ENCODE data around the gene SH2D3C. TPM values are rescaled to one million over a fixed set of nuclear protein-coding genes. Genes with fewer than 3 reads are reported as not detected.
A peak's percentile ranks its signal among the peaks of the same experiment; 100 is the strongest.

The SH2D3C gene
- total and polyA plus RNA-seq, 9 of the 15 experiments (the other 6 are each of a cell fraction or from before 2014, with no cell fraction given), result 0.03 to 1.2 (median 0.22) TPM; not detected in 1

DNA sequence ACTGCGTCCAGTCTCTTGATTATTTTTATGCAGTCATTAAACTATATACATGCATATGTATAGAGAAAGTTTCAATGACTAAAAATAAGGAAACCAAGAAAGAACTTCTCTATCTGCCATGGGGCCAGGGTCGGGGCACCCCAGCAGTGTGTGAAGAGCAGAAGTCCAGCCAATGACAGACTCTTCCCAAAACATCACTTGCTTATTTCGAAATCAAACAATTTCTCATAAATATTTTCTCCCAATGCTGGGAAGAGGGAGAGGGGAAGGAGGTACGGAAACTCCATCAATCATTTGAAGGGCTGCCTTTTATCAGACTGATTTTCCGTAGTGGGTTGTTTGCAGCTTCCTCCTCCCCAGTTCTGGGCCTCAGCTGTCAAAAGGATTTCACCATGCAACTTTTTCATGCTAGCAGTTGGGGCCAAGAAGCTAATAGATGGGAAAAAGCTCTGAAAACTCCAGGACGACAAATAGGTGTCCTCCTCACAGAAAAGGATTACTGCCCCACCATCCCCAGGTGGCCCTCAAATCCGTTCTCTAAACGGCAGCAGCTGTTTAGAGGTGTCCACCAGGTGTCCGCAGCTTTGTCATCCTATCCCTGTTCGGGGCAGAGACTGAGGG, 23.6 kb upstream of the SH2D3C start (continued):
- TF ChIP-seq, protein P1, sequence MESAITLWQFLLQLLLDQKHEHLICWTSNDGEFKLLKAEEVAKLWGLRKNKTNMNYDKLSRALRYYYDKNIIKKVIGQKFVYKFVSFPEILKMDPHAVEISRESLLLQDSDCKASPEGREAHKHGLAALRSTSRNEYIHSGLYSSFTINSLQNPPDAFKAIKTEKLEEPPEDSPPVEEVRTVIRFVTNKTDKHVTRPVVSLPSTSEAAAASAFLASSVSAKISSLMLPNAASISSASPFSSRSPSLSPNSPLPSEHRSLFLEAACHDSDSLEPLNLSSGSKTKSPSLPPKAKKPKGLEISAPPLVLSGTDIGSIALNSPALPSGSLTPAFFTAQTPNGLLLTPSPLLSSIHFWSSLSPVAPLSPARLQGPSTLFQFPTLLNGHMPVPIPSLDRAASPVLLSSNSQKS (CRISPR knock-in tag; IDR thresholded peaks at IDR 0.05), result no peak
- TF ChIP-seq, protein P2, sequence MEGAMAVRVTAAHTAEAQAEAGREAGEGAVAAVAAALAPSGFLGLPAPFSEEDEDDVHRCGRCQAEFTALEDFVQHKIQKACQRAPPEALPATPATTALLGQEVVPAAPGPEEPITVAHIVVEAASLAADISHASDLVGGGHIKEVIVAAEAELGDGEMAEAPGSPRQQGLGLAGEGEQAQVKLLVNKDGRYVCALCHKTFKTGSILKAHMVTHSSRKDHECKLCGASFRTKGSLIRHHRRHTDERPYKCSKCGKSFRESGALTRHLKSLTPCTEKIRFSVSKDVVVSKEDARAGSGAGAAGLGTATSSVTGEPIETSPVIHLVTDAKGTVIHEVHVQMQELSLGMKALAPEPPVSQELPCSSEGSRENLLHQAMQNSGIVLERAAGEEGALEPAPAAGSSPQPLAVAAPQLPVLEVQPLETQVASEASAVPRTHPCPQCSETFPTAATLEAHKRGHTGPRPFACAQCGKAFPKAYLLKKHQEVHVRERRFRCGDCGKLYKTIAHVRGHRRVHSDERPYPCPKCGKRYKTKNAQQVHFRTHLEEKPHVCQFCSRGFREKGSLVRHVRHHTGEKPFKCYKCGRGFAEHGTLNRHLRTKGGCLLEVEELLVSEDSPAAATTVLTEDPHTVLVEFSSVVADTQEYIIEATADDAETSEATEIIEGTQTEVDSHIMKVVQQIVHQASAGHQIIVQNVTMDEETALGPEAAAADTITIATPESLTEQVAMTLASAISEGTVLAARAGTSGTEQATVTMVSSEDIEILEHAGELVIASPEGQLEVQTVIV (CRISPR knock-in tag; IDR thresholded peaks at IDR 0.05; ENCODE audit: borderline replicate concordance), result no peak
- TF ChIP-seq, protein P3, sequence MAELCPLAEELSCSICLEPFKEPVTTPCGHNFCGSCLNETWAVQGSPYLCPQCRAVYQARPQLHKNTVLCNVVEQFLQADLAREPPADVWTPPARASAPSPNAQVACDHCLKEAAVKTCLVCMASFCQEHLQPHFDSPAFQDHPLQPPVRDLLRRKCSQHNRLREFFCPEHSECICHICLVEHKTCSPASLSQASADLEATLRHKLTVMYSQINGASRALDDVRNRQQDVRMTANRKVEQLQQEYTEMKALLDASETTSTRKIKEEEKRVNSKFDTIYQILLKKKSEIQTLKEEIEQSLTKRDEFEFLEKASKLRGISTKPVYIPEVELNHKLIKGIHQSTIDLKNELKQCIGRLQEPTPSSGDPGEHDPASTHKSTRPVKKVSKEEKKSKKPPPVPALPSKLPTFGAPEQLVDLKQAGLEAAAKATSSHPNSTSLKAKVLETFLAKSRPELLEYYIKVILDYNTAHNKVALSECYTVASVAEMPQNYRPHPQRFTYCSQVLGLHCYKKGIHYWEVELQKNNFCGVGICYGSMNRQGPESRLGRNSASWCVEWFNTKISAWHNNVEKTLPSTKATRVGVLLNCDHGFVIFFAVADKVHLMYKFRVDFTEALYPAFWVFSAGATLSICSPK (IDR thresholded peaks at IDR 0.05; ENCODE audit: borderline replicate concordance), result no peak
- no peak for TF ChIP-seq ZC3H8 (IDR thresholded peaks at IDR 0.05)
- TF ChIP-seq, protein P4, sequence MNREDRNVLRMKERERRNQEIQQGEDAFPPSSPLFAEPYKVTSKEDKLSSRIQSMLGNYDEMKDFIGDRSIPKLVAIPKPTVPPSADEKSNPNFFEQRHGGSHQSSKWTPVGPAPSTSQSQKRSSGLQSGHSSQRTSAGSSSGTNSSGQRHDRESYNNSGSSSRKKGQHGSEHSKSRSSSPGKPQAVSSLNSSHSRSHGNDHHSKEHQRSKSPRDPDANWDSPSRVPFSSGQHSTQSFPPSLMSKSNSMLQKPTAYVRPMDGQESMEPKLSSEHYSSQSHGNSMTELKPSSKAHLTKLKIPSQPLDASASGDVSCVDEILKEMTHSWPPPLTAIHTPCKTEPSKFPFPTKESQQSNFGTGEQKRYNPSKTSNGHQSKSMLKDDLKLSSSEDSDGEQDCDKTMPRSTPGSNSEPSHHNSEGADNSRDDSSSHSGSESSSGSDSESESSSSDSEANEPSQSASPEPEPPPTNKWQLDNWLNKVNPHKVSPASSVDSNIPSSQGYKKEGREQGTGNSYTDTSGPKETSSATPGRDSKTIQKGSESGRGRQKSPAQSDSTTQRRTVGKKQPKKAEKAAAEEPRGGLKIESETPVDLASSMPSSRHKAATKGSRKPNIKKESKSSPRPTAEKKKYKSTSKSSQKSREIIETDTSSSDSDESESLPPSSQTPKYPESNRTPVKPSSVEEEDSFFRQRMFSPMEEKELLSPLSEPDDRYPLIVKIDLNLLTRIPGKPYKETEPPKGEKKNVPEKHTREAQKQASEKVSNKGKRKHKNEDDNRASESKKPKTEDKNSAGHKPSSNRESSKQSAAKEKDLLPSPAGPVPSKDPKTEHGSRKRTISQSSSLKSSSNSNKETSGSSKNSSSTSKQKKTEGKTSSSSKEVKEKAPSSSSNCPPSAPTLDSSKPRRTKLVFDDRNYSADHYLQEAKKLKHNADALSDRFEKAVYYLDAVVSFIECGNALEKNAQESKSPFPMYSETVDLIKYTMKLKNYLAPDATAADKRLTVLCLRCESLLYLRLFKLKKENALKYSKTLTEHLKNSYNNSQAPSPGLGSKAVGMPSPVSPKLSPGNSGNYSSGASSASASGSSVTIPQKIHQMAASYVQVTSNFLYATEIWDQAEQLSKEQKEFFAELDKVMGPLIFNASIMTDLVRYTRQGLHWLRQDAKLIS (CRISPR knock-in tag; IDR thresholded peaks at IDR 0.05), result no peak
- TF ChIP-seq ATF1 (CRISPR knock-in tag; IDR thresholded peaks at IDR 0.05), result no peak
- TF ChIP-seq ATF1 (tag; IDR thresholded peaks at IDR 0.05), result 0 out of 2 replicates have a peak, but pooled peaks have one; percentile 42
- no peak for TF ChIP-seq SIN3A (IDR thresholded peaks at IDR 0.05; ENCODE audit: borderline replicate concordance in 2 of 2, control insufficient read depth in 1 of 2, low read depth in 2 of 2, low read length in 2 of 2)
- no peak for TF ChIP-seq SRF (CRISPR knock-in tag; IDR thresholded peaks at IDR 0.05)
- no peak for TF ChIP-seq HNRNPH1 (optimal IDR thresholded peaks at IDR 0.05; ENCODE audit: low read depth, low read length)
- TF ChIP-seq MAFK (IDR thresholded peaks at IDR 0.05; ENCODE audit: low read length), result no peak
- peak; percentile 29; the same call in 1 of the 2 replicates for TF ChIP-seq BHLHE40 (IDR thresholded peaks at IDR 0.05; ENCODE audit: low read length)
- no peak for TF ChIP-seq ZNF347 (CRISPR knock-in tag; IDR thresholded peaks at IDR 0.05; ENCODE audit: low read depth)
- no peak for TF ChIP-seq NFYB (IDR thresholded peaks at IDR 0.05; ENCODE audit: extremely low read depth, insufficient read length)
- no peak for TF ChIP-seq ZNF41 (CRISPR knock-in tag; conservative IDR thresholded peaks at IDR 0.05)
- TF ChIP-seq RFX7 (CRISPR knock-in tag; IDR thresholded peaks at IDR 0.05), result no peak
- TF ChIP-seq ZNF217 (CRISPR knock-in tag; IDR thresholded peaks at IDR 0.05), result no peak
- TF ChIP-seq FOXJ2 (tag; IDR thresholded peaks at IDR 0.05), result 0 out of 2 replicates have a peak, but pooled peaks have one; percentile 21

Measured in K562 (cell line).